Heart left ventricle (tissue), 16 donors: ENCODE measurements around the gene PDE6A. TPM values are rescaled to one million over a fixed set of nuclear protein-coding genes. Genes with fewer than 3 reads are reported as not detected.

Source experiments
- ATAC-seq, 4 donors: fragments of 200-7000 bp; cut with Tn5 transposase; one replicate each; pipeline ENCODE4 v1.9.1; 2020 to 2022; ENCODE audit warnings: moderate library complexity in 4 of 4, mild to moderate bottlenecking in 3 of 4, moderate number of reproducible peaks in 1 of 4
- DNase-seq, 5 donors: peaks; one replicate each; pipeline ENCODE4 v3.0.0-alpha.2; 2020
- H3K27ac ChIP-seq, 12 donors: fragments of 200-600 bp; sonication (generic) in 4 of 12; one replicate each; pipeline versions ENCODE4 v1.5.0 to v1.8.0; 2016 to 2022; ENCODE audit warnings: mild to moderate bottlenecking in 2 of 12
- H3K27me3 ChIP-seq, 9 donors: fragments of 200-600 bp; sonication (generic) in 2 of 9; one replicate each; pipeline versions ENCODE4 v1.5.1 to v1.8.0; 2016 to 2022; ENCODE audit warnings: mild to moderate bottlenecking in 3 of 9
- H3K36me3 ChIP-seq, 9 donors: fragments of 200-600 bp; sonication (generic) in 2 of 9; one replicate each; pipeline versions ENCODE4 v1.5.0 to v1.8.0; 2018 to 2022; ENCODE audit warnings: mild to moderate bottlenecking in 2 of 9
- H3K4me1 ChIP-seq, 12 donors: fragments of 200-600 bp; sonication (generic) in 4 of 12; one replicate each; pipeline versions ENCODE4 v1.5.0 to v1.8.0; 2016 to 2022; ENCODE audit warnings: mild to moderate bottlenecking in 3 of 12
- H3K4me3 ChIP-seq, 12 donors: fragments of 200-600 bp; sonication (generic) in 4 of 12; one replicate each; pipeline versions ENCODE4 v1.5.0 to v1.8.0; 2017 to 2022; ENCODE audit warnings: mild to moderate bottlenecking in 9 of 12, moderate library complexity in 4 of 12
- H3K9me3 ChIP-seq, 12 donors: fragments of 200-600 bp; sonication (generic) in 4 of 12; one replicate each; pipeline versions ENCODE4 v1.5.0 to v1.8.0; 2016 to 2022; ENCODE audit warnings: mild to moderate bottlenecking in 1 of 12
- POLR2A ChIP-seq, 2 donors: fragments of 450-650 bp; IDR thresholded peaks; one replicate each; pipeline ENCODE4 v1.6.1; 2017; ENCODE audit warnings: antibody characterized with exemption in 2 of 2, mild to moderate bottlenecking in 2 of 2, moderate library complexity in 2 of 2
- WGBS, 4 donors: extraction: QIAGEN DNeasy Blood & Tissue Kit in 2 of 4; methylation state at CpG; one replicate each; pipeline versions ENCODE4 v1.1.5 to v1.1.7; 2013 to 2018; 5-methylcytosine and 5-hydroxymethylcytosine counted together
- intact Hi-C, 10 donors: fragments of 100-400 bp; cut with DNase I; formaldehyde crosslinking; loops; one replicate each; pipeline versions ENCODE4 v1.11.1 to v1.14.2; 2022
- polyA plus RNA-seq, 2 donors: library from polyadenylated mRNA; stranded (reverse); fragments of 200-250 nt; gene quantifications; one replicate each; pipeline ENCODE4 v1.2.3, GENCODE V29; 2013
- total RNA-seq, 9 donors: library from RNA; depleted of rRNA in 2 of 9; stranded (reverse); fragments of >200 nt in 2 of 9; fragmentation: NEBNext Ultra II Directional in 3 of 9; extraction: Animal tissue kit (Norgen Biotek cat#: 25700) in 3 of 9; gene quantifications; one replicate each; pipeline versions ENCODE4 v1.1.0 to v1.2.4, GENCODE V29; 2016 to 2023
- TF ChIP-seq, protein P1 (sequence below), 12 donors: fragments of 200-600 bp; sonication (generic) in 4 of 12; IDR thresholded peaks; one replicate each; pipeline versions ENCODE4 v1.5.0 to v1.8.0; 2018 to 2022; ENCODE audit warnings: antibody characterized with exemption in 12 of 12, mild to moderate bottlenecking in 5 of 12
- donor health status: ischemic (EF 13 %, LVEDD 7.1; RV severe dilation, severe dysfunction).
- donor health status: healthy with polysubstance abuse.
- donor health status: DM: no; HTN: yes; CAD: no.
- donor health status: DM: no; HTN: no; CAD: no.
- donor health status: ischemic (EF 25% LVEDD 6.9; RV normal size, moderate dysfunction).
- donor health status: ischemic (EF 25% LVEDD 5.7; RV mildly dilated, moderate dysfunction).
- donor health status: healthy.
- donor health status: DM: yes; HTN: yes; CAD: no.
- donor health status: ischemic (EF 35%, LVEDD 5.7; RV mildly dilated, moderate dysfunction).
- donor health status: nonischemic (EF 11% LVEDD 7.7; RV severe dilation, severe dysfunction).
- donor health status: DM: yes; HTN: yes; CAD: no.
- donor health status: PGD.
- donor health status: ischemic (EF 29% LVEDD 5.4; RV normal size, mild dysfunction).
- donor health status: nonischemic (EF 23%, LVEDD 6.1; RV moderate dilation, normal function).

The PDE6A gene
- total and polyA plus RNA-seq, 11 donors = 0.04 to 0.35 (median 0.11) TPM; not detected in 1

DNA sequence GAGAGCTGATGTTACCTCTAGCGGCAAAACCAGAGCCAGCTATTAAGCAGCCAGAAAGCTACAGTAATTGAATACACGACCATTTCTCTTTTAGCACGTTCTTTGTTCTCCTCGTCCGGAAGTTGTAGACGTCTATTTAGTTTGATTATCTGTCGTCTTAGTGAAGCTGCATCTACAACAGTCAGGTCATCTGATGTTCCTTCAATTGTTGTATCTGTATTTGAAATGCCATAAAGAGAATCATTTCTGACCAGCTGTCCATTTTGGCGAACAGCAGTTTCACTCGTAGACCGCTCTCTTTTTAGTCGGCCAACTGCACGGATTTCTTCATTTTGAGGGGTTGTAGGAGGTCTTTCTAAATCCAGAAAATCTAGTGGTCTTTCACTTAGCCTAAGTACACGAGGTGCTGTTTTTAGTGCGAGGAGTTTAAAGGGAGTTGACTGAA, 12.6 kb downstream of the PDE6A start:
- no peak for DNase-seq
- no peak for ATAC-seq
- Histone ChIP-seq H3K27ac (no peak overlapping the region), H3K36me3 (no peaks in the 10 kb centered on the region), H3K27me3 (peaks cover 0 to 3% (median 0%) of the 10 kb centered on the region in 9 donors), H3K9me3 (no peaks in the 10 kb centered on the region), H3K4me1 (peaks cover 0 to 4% (median 0%) of the 10 kb centered on the region in 12 donors), H3K4me3 (peak overlapping the region in 7 of 12 donors; percentile 10 to 43 (median 25))
- intact Hi-C loops = no loop called here
- WGBS, 4 donors = 81 to 87% (median 83%) methylated on average over 14 of the region's 14 CpGs
- TF ChIP-seq POLR2A (IDR thresholded peaks at IDR 0.05) = no peak
- TF ChIP-seq, protein P1, sequence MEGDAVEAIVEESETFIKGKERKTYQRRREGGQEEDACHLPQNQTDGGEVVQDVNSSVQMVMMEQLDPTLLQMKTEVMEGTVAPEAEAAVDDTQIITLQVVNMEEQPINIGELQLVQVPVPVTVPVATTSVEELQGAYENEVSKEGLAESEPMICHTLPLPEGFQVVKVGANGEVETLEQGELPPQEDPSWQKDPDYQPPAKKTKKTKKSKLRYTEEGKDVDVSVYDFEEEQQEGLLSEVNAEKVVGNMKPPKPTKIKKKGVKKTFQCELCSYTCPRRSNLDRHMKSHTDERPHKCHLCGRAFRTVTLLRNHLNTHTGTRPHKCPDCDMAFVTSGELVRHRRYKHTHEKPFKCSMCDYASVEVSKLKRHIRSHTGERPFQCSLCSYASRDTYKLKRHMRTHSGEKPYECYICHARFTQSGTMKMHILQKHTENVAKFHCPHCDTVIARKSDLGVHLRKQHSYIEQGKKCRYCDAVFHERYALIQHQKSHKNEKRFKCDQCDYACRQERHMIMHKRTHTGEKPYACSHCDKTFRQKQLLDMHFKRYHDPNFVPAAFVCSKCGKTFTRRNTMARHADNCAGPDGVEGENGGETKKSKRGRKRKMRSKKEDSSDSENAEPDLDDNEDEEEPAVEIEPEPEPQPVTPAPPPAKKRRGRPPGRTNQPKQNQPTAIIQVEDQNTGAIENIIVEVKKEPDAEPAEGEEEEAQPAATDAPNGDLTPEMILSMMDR (IDR thresholded peaks at IDR 0.05) = no peak

DNA sequence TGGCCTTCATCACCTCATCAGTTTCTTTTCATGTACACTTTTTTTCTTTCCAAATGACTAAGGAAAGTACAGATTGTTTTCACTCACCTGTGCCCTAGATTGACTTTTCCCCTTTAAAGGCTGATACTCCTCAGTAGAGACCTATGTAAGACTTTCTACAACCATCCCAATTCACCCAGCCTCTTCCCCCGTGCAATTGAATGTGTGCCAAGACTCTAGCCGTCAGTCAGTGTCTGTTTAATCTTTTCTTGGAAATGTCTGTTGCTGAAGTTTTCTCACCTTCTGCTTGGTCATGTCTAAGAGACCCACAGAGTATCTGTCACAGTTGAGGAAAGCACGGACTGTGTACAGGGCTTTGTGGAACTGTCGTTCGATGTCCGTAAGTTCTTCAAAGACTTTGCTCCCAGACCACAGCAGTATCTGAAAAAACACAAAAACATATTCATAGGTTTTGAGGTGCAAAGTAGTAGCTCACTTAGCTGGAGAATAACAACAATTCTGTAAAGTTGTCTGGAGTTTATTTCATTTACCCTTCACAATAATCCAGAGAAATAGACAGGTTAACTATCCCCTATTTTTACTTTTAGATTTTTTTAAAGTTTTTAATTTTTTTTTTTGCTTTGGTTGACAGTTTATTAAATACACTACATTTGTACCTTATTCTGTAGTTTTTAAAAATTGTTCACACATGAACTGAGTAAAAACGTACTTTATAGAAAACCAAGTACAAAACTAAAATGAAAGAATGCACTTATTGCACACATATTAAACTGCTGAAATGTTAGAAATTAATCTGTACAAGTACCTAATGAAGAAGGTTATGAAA, 13.6 kb downstream of the PDE6A start:
- H3K9me3 ChIP-seq = no peaks in the 10 kb centered on the region
- peaks cover 0 to 3% (median 0%) of the 10 kb centered on the region in 9 donors for H3K27me3 ChIP-seq
- H3K4me1 ChIP-seq = peaks cover 0 to 4% (median 0%) of the 10 kb centered on the region in 12 donors
- no peak for DNase-seq
- peak overlapping the region in 2 of 12 donors; percentile 17 to 25 for H3K4me3 ChIP-seq
- no peak for TF ChIP-seq POLR2A (IDR thresholded peaks at IDR 0.05)
- TF ChIP-seq, protein P1 (IDR thresholded peaks at IDR 0.05) = no peak
- intact Hi-C loops = no loop called here
- H3K36me3 ChIP-seq = no peaks in the 10 kb centered on the region
- 62 to 66% (median 66%) methylated on average over 7 of the region's 7 CpGs for WGBS, 4 donors
- no peak overlapping the region for H3K27ac ChIP-seq
- peak in 1 of 4 donors; percentile 16 for ATAC-seq

DNA sequence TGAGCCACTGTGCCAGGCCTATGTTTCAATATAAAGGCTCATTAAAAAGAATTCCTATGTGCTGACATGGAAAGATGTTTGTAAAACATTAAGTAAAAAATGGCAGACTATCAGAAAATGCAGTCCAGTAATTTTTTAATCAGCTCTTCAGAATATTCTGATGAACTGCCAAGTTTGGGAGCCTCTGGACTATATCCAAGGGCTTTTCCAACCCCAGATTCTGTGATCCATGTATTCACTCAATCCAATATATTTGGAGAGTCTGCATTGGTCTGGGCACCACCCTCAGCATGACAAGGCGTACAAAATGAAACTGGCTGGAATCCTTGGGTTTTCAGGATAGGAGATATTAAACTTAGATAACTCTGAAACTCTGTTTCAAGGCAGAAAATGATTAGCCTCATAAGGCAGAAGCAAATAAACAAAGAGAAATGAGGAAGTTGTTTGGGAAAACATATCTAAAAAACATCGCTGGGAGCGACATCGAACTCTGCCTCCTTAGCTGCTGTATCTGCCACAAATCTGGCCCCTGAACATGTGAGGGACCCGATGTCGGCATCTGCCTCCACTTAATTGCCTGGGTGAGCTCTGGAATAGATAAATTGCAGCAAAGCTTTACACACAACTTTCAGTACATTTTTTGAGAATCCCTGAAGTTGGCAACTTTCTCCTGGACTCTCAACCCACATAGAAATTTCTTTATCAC, 14.4 kb downstream of the PDE6A start:
- TF ChIP-seq, protein P1 (IDR thresholded peaks at IDR 0.05) = no peak
- no peak for TF ChIP-seq POLR2A (IDR thresholded peaks at IDR 0.05)
- Histone ChIP-seq H3K36me3 (no peaks in the 10 kb centered on the region), H3K9me3 (no peaks in the 10 kb centered on the region), H3K4me1 (peaks cover 0 to 4% (median 0%) of the 10 kb centered on the region in 12 donors), H3K27me3 (peaks cover 0 to 3% (median 0%) of the 10 kb centered on the region in 9 donors), H3K27ac (no peak overlapping the region), H3K4me3 (peak overlapping the region in 6 of 12 donors; percentile 12 to 26 (median 24))
- no peak for DNase-seq
- intact Hi-C loops = no loop called here
- no peak for ATAC-seq
- 57 to 73% (median 66%) methylated on average over 6 of the region's 6 CpGs for WGBS, 4 donors

DNA sequence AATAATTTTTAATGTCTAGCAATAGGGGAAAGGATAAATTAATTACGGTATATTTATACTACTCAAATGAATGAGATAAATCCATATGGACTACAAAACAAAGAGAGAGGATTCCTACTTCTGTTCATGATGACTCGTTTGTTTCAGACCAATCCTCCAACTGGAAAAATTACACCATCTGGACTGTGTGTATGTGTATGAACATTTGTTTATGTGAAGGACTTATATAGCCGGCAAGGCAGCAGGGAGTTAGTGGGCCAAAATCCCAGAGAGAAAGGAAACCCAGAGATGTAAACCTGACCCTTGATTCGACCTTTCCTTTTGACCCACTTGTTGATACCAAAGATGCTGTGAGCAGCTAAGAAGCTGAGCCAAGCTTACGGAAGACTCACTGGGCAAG, 20.1 kb downstream of the PDE6A start:
- WGBS, 4 donors = 87 to 91% (median 89%) methylated on average over 5 of the region's 5 CpGs
- no peaks in the 10 kb centered on the region for H3K4me1 ChIP-seq
- no peaks in the 10 kb centered on the region for H3K9me3 ChIP-seq
- no peaks in the 10 kb centered on the region for H3K27me3 ChIP-seq
- H3K4me3 ChIP-seq = no peak overlapping the region
- DNase-seq (no peak), ATAC-seq (no peak)
- intact Hi-C loops = no loop called here
- H3K36me3 ChIP-seq = no peaks in the 10 kb centered on the region
- TF ChIP-seq, protein P1 (IDR thresholded peaks at IDR 0.05) = no peak
- TF ChIP-seq POLR2A (IDR thresholded peaks at IDR 0.05) = no peak
- no peak overlapping the region for H3K27ac ChIP-seq
